Measurements from ENCODE around the gene PI4KA.

The PI4KA gene

DNA sequence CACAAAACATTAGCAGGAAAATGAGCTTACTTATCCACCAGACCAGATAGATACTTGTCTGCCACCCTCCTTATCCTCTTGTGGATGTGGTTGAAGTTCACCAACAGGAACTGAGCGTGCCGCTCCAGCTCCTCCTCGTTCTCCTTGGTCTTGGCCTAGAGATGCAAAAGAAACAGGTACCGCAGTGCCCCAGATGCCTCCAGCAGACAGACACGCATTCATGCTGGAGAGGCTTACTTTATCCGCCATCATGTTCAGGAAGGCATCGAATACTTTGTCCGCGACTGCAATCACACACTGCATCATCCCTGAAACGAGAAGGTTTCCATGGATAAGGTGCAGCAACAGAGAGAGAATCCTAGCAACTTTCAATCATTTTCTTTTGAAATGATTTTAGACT is 105.7 kb downstream of the PI4KA start:
- Mint-ChIP-seq H3K4me3 (no peak overlapping the region), H3K27me3 (no peaks in the 10 kb centered on the region), H3K27ac (no peak overlapping the region), H3K4me1 (ENCODE audit: low read depth in 2 of 2) (peaks cover 7 to 9% of the 10 kb centered on the region in 2 donors), H3K36me3 (ENCODE audit: insufficient read depth) (peaks cover 51% of the 10 kb centered on the region), H3K9me3 (no peaks in the 10 kb centered on the region)
- ATAC-seq (replicated peaks) (no peak), DNase-seq (no peak)

DNA sequence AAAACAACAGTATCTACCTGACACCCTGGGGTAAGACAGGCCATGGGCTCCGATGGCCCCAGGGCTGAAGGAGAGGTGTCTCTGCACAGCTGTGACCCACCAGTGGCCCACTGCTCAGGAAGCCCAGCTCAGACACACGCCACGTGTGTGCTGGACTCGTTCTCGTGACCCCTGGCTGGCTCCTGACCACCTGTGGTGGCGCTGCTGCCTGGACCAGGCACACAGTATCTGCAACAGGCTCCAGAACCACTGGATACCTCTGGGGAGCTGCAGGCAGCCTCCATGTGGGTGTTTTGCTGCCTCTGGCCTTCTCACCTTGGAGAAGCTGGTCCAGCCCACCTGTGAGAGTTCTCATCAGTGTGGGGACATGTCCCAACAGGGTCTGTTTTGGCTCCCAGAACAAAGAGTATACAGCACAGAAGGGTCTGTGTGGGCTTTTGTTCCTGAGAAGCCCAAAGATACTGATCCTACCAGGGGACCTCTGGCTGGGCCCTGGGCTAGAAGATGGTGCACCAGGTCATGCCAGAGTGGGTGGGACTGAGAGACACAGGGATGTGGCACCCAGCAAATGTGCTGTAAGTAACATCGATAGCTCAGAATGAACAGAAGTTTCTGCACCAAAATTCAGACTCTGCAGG is 106.4 kb downstream of the PI4KA start:
- Mint-ChIP-seq H3K27ac (no peak overlapping the region), H3K9me3 (no peaks in the 10 kb centered on the region), H3K36me3 (ENCODE audit: insufficient read depth) (peaks cover 54% of the 10 kb centered on the region), H3K27me3 (no peaks in the 10 kb centered on the region), H3K4me3 (no peak overlapping the region), H3K4me1 (ENCODE audit: low read depth in 2 of 2) (peaks cover 7 to 9% of the 10 kb centered on the region in 2 donors)
- no peak for ATAC-seq (replicated peaks)
- DNase-seq, result no peak

DNA sequence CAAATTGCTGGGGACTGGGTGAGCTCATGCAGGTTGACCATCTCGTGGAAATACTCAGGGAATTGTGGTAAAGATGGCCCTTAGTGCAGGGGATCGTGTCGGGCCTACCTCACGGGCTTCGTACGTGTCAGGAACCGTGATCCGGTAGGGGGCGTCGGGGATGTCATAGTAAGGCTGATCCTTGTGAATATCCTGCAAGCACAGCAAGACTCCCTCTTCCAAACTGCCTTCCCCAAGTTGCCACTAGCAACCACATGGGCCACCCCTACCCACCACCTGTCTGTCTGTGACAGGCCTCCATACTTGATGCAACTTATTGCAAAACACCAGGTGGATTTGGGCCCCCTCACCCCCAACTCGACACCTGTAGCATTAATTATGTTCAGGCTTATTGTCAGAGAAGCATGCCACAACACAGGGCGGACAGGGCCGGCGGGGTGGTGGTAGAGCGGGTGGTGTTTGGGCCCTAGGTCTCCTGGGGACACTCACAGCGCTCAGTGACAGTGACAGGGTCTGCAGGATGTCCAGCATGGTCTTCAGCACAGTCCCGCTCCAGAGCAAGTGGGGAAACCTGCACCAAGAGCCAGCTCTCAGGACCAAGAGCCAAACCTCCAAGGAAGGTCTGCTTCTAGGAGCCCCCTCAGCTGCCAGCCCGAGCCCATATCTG is 107.3 kb downstream of the PI4KA start:
- Mint-ChIP-seq H3K9me3 (no peaks in the 10 kb centered on the region), H3K4me1 (ENCODE audit: low read depth in 2 of 2) (peaks cover 7 to 9% of the 10 kb centered on the region in 2 donors), H3K27ac (peak overlapping the region in 1 of 2 donors; percentile 86), H3K36me3 (ENCODE audit: insufficient read depth) (peaks cover 63% of the 10 kb centered on the region), H3K4me3 (no peak overlapping the region), H3K27me3 (no peaks in the 10 kb centered on the region)
- DNase-seq (no peak), ATAC-seq (replicated peaks) (no peak)

DNA sequence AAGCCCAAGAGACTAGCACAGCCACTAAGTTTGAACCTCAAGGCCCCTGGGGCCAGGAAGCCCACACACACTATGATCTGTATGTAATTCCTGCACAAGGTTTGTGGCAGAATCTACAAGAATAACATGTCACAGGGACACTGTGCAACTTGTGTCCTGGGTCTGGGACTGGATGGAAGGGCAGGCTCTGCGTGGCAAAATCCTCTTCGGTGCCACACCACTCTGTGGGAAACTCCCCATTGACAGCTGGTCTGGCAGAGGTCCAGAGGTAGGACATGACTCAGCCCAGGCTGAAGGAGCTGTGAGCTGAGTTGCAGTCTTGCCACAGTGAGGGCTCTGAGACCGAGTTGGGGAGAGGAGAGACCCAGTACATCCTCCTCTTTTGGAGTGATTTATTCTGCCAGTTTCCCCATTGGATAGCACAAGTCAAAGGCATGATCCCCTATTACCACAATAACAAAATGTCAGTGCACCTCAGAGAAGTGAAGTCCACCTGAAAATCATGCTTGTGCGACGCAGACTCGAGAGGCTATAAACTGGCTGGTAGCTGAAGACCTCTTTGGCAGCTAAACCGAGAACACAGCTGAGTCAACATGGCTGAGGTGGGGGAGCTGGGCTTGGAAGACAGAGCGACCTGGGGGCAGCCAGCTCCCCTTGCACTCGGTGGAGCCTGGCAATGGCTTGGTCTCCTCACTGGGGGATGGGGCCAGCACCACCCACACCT is 108.0 kb downstream of the PI4KA start:
- DNase-seq (peak in 1 of 3 experiments; percentile 10), ATAC-seq (replicated peaks) (peak; percentile 67)
- Mint-ChIP-seq H3K27me3 (no peaks in the 10 kb centered on the region), H3K27ac (peak overlapping the region; percentile 52 to 86), H3K4me1 (ENCODE audit: low read depth in 2 of 2) (peaks cover 7 to 9% of the 10 kb centered on the region in 2 donors), H3K36me3 (ENCODE audit: insufficient read depth) (peaks cover 66% of the 10 kb centered on the region), H3K4me3 (no peak overlapping the region), H3K9me3 (no peaks in the 10 kb centered on the region)

DNA sequence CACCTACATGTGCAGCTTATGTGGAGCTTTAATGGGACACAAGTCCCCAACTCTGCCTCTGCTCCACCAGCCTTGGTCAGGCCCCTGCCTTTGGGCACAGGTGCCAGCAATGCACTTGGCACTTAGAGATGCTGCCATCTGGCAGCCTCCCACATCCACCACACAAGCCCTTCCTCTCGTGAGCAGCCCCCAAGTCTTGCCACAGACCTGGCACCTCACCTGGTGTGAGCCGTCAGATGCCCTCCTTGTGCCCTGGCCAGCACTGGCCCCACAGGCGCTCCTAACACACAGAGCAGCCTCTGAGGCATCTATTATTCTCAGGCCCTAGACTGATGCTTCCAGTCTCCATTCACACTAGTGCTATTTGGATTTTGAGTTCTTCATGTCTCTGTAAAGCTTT is 109.2 kb downstream of the PI4KA start:
- DNase-seq, result no peak
- Mint-ChIP-seq H3K4me1 (ENCODE audit: low read depth in 2 of 2) (peaks cover 7 to 9% of the 10 kb centered on the region in 2 donors), H3K4me3 (no peak overlapping the region), H3K36me3 (ENCODE audit: insufficient read depth) (peaks cover 60% of the 10 kb centered on the region), H3K9me3 (no peaks in the 10 kb centered on the region), H3K27ac (peak overlapping the region; percentile 72 to 86), H3K27me3 (no peaks in the 10 kb centered on the region)
- no peak for ATAC-seq (replicated peaks)

DNA sequence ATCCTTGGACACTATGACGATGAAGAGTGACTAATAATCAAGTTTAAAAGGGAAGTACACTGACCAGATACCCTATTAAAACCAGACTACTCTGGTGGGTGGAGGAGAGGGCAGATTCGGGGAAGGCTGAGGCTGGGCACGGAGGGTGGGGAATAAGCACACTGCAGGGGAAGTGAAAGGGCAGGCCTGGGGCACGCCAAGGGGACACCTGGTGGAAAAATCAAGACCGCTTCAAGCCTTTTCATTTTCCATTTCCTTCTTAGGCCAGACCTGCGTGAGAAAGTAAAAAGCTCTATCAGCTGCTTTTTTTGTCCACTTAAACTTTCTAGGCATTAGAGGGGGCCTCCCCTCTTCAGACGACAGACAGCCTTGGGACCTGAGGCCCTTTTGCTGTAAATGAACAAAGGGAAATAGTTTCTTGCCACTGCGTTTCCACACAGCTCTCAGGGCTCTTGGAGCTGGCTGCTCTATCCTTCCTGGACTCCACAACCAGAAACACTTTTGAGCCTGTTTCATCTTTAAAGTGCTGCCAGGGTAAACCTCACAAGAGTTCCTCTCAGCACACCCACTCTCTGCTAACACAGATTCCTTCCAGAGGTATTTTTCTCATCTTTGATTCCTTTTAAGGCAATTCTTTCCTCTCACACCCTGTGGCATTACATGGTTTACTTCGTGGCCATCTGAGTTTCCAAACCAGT is 109.7 kb downstream of the PI4KA start:
- Mint-ChIP-seq H3K27me3 (no peaks in the 10 kb centered on the region), H3K36me3 (ENCODE audit: insufficient read depth) (peaks cover 64% of the 10 kb centered on the region), H3K4me1 (ENCODE audit: low read depth in 2 of 2) (peaks cover 7 to 9% of the 10 kb centered on the region in 2 donors), H3K4me3 (no peak overlapping the region), H3K27ac (peak overlapping the region; percentile 72 to 86), H3K9me3 (no peaks in the 10 kb centered on the region)
- DNase-seq (no peak), ATAC-seq (replicated peaks) (no peak)

DNA sequence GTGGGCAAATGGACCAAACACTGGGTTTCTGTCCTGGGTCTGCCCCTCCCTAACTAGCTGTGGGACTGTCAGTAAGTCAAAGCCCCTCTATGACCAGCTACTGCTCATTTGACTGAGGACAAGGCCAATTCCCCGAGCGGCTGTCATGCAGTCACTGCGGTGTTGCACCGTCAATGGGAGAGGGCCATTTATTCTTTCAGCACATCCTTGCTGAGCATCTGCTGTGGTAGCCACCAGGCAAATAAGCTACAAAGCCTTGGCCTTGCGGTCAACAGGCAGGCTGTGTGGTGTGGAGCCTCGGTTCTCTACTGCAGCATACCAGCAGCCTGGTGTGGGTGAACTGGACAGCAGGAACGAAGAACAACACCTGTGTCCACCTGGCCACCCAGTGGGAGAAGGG is 110.5 kb downstream of the PI4KA start:
- no peaks in the 10 kb centered on the region for H3K9me3 Mint-ChIP-seq
- DNase-seq (no peak), ATAC-seq (replicated peaks) (no peak)
- H3K4me1 Mint-ChIP-seq (ENCODE audit: low read depth in 2 of 2), result peaks cover 7 to 9% of the 10 kb centered on the region in 2 donors
- H3K27ac Mint-ChIP-seq, result peak overlapping the region in 1 of 2 donors; percentile 51
- no peaks in the 10 kb centered on the region for H3K27me3 Mint-ChIP-seq
- no peak overlapping the region for H3K4me3 Mint-ChIP-seq
- H3K36me3 Mint-ChIP-seq (ENCODE audit: insufficient read depth), result peaks cover 68% of the 10 kb centered on the region

DNA sequence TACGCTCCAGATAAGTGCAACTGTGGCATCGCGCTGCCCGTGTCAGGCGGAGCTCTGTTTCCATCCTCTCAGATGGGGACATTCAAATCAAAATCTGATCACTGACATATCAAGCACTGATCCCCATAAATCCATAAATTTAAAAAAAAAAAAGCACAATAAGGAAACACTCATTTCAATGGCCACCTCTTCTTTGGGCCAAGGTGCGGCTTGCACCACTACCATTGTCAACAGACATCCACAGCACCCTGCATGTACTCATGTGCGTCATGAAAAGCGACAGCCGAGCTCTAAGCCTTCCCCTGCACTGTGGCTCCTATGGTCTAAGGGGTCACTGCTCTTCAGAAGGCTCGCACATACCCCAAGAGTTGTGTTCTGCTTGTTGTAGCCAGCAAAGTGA is 111.4 kb downstream of the PI4KA start:
- ATAC-seq (replicated peaks) (no peak), DNase-seq (no peak)
- no peak overlapping the region for H3K4me3 Mint-ChIP-seq
- H3K27ac Mint-ChIP-seq, result no peak overlapping the region
- H3K27me3 Mint-ChIP-seq, result no peaks in the 10 kb centered on the region
- peaks cover 63% of the 10 kb centered on the region for H3K36me3 Mint-ChIP-seq (ENCODE audit: insufficient read depth)
- H3K9me3 Mint-ChIP-seq, result no peaks in the 10 kb centered on the region
- H3K4me1 Mint-ChIP-seq (ENCODE audit: low read depth in 2 of 2), result peaks cover 7 to 9% of the 10 kb centered on the region in 2 donors

DNA sequence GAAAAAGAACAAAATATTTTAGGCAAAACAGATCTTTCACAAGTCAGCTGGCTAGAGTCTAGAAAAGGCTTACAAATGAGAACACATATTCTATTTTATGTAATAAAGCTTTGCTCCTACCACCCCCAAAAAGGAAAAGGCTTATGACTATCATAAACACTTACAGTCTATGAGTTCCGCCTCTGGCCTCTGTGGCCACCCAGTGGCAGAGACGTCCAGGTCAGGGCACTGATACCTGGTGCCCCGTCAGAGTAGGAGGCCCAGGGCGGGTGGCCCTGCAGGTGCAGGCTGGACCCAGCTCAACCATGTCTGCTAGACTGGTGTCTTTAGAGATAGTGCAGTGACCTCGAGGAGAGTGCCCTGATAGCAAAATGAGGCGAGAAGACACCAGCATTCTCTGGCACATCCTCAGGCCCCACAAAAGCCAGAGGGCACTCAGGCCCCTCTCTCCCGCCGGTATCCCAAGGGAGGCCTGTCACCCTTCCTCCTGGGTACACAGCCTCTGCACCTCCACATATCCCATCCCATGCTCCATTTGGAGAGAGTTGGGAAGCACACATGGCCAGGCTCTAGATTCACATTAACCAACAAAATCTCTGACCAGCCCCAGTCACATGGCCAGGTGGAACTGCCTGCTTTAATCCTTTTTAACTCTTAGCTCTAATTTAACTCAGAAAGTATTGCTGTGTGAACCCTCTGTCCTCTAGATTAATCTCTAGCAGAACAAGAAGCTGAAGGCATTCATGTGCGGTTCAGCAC is 112.0 kb downstream of the PI4KA start:
- Mint-ChIP-seq H3K4me1 (ENCODE audit: low read depth in 2 of 2) (peaks cover 7 to 9% of the 10 kb centered on the region in 2 donors), H3K9me3 (no peaks in the 10 kb centered on the region)

DNA sequence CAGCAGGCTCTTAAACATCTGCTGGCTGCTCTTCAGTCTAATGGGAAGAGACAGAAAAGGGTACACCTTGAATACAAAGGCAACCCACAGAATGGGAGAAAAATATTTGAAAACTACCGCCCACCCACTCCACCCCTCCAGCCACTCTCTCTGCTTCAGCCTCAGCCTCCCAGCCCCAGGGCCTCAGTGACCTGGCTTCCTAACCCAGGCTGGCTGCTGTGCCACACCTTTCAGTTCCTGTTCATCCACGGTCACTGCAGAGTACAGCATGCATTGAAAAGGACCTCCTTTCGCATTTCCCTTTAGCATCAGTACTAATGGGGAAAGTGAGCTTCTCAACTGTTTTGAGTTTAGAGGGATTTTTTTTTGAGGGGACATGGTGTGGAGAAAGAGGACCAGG is 113.5 kb downstream of the PI4KA start:
- DNase-seq (no peak), ATAC-seq (replicated peaks) (no peak)
- Mint-ChIP-seq H3K27me3 (no peaks in the 10 kb centered on the region), H3K36me3 (ENCODE audit: insufficient read depth) (peaks cover 55% of the 10 kb centered on the region), H3K4me1 (ENCODE audit: low read depth in 2 of 2) (peaks cover 0 to under 1% of the 10 kb centered on the region in 2 donors), H3K27ac (peak overlapping the region in 1 of 2 donors; percentile 25), H3K4me3 (no peak overlapping the region), H3K9me3 (no peaks in the 10 kb centered on the region)

More for the DNA sequence above, 112.0 kb downstream of the PI4KA start:
- H3K27ac Mint-ChIP-seq, result no peak overlapping the region
- ATAC-seq (replicated peaks) (no peak), DNase-seq (no peak)
- no peaks in the 10 kb centered on the region for H3K27me3 Mint-ChIP-seq
- H3K36me3 Mint-ChIP-seq (ENCODE audit: insufficient read depth), result peaks cover 66% of the 10 kb centered on the region
- no peak overlapping the region for H3K4me3 Mint-ChIP-seq

DNA sequence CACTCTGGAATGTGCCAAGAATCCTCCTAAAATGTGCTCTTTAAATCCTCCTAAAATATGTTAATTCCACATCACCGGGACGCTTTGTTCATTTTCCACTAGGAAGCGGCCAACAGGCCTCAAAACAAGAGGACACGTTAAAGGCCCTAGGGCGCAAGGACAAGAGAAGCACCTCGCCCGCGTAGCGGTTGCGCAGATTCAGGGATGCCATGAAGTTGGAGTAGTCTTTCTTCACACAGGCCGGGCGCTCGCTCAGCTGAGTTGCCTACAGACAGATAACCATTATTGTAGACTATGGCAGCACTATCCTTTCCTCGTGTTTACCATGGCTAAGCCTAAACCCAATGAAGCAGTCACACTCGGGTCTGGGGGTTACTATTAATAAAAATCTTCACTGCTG is 114.2 kb downstream of the PI4KA start:
- Mint-ChIP-seq H3K9me3 (no peaks in the 10 kb centered on the region), H3K4me1 (ENCODE audit: low read depth in 2 of 2) (no peaks in the 10 kb centered on the region), H3K27ac (no peak overlapping the region), H3K36me3 (ENCODE audit: insufficient read depth) (peaks cover 54% of the 10 kb centered on the region), H3K27me3 (no peaks in the 10 kb centered on the region), H3K4me3 (no peak overlapping the region)
- DNase-seq (no peak), ATAC-seq (replicated peaks) (no peak)

DNA sequence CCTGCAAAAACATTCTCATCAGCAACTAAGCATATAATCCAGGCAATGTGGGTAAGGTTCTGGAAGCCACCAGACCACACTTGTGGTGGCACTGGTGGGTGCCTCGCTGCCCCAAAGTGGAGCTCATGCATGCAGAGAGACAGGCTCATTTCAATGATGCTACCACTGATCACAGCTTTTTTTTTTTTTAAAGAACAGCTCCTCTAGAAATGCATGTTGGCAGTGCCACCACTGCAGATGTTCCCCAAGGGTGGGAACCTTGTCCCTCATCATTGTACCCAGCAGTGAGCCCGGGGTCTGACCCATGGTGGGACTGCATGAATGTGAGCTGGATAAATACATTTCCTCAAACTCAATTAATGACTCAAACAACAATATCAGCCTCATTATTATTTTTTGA is 115.8 kb downstream of the PI4KA start:
- H3K4me1 Mint-ChIP-seq (ENCODE audit: low read depth in 2 of 2), result no peaks in the 10 kb centered on the region

More for the DNA sequence above, 115.8 kb downstream of the PI4KA start:
- no peak for DNase-seq
- no peak for ATAC-seq (replicated peaks)
- no peaks in the 10 kb centered on the region for H3K27me3 Mint-ChIP-seq
- H3K36me3 Mint-ChIP-seq (ENCODE audit: insufficient read depth), result peaks cover 65% of the 10 kb centered on the region
- H3K4me3 Mint-ChIP-seq, result no peak overlapping the region
- H3K27ac Mint-ChIP-seq, result no peak overlapping the region
- no peaks in the 10 kb centered on the region for H3K9me3 Mint-ChIP-seq

Measured in effector memory CD8-positive, alpha-beta T cell (primary cell).